ENCODE results near the gene PAOX.
"Not testable (repeated sequence)": the region's sequence is repeated elsewhere in the genome, so short reads cannot be mapped to it uniquely, and the experiment has no call there.

PAOX gene

GRCh38 chr10:133405844-133406527, 26.9 kb downstream of the PAOX start:
- no peak for DNase-seq (ENCODE audit: low read depth in 3 of 3)

GRCh38 chr10:133411523-133412380, 32.7 kb downstream of the PAOX start:
- DNase-seq (ENCODE audit: low read depth in 3 of 3): no peak

- no peak for DNase-seq (ENCODE audit: low read depth in 3 of 3)
Measured at GRCh38 chr10:133412381-133412711, 33.3 kb downstream of the PAOX start.

DNA sequence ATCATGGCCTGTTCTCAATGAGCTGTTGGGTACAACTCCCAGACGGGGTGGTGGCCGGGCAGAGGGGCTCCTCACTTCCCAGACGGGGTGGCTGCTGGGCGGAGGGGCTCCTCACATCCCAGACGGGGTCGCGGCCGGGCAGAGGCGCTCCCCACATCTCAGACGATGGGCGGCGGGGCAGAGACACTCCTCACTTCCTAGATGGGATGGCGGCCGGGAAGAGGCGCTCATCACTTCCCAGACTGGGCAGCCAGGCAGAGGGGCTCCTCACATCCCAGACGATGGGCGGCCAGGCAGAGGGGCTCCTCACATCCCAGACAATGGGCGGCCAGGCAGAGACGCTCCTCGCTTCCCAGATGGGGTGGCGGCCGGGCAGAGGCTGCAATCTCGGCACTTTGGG, 35.3 kb downstream of the PAOX start:
- DNase-seq (ENCODE audit: low read depth in 3 of 3): not testable (repeated sequence)

DNA sequence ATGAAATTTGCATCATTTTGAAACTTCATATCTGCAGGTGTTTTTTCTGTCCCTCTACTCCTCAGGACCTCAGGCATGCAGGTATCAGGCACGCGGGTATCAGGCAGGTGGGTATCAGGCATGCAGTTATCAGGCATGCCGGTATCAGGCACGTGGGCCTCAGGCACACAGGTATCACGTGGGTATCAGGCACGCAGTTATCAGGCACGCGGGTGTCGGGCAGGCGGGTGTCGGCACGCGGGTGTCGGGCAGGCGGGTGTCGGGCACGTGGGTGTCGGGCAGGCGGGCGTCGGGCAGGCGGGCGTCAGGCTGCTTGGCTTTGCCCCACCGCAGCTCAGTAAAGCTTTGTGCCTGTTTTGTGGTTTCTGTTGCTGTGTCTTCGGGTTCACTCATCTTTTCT, 36.7 kb downstream of the PAOX start:
- no peak for DNase-seq (ENCODE audit: low read depth in 3 of 3)

DNA sequence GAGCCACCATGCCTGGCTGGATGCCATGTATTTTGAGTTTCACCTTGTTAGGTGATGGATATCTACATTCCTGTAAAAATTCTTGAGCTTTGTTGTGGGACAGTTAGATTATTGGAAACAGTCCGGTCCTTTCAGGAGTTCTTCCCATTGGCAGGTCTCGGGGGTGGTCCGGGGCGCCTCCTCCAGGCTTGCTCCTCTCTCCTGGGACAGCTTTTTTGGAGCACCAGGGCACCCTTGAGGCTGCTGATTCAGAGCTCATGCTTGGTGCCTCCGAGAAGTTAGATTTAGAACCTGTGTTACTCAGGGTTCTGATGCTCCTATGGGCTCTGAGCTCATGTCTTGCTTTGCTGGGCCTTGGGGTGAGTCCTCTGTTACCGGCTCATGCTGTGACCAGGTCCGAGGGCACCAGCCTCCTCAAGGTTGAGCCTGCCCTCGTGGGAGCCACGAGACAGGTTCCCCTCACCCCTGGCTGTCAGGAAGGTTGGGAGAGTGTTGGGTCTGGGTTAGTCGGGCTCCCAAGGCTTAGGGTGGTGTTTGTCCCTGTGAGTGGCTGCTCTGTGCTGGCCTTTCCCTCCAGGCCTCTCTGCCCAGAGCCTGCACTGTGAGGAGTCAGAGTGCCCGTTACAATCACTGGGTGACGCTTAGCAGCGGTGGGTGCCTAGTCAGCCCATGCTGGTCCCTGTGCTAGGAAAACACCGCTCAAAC, 39.4 kb downstream of the PAOX start:
- no peak for DNase-seq (ENCODE audit: low read depth in 3 of 3)

DNA sequence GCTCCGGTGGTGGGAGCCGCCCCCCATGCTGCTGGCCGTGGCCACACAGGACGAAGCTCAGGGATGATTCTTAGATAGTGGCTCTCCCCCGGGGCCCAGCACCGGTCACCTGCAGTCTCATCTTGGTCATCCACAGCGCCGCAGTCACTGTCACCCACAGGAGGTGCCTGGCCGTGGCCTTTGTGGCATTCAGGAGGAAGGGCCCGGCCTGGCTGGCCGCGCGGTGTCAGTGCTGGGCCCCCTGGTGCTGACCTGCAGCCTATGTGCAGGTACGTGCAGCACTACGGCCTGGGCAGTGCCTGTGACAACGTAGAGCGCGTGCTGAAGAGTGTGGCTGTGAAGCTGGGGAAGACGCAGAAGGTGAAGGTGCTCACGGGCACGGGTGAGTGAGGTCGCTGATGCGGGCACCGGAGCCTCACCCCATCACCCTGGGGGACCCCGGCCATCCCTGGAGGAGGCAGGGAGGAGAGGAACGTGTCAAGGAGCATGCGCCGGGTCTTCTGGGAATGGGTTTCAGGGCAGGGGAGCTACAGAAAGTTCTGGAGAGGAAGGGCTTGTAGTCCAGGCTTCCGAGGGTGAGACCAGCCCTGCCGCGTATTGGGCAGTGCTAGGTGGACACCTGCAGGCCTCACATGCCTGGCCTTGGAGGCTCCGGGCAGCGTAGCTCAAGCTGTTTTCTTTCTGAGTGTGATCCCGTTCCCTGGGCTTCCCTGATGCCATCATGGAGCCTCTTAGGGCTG, 40.3 kb downstream of the PAOX start:
- DNase-seq (ENCODE audit: low read depth in 3 of 3): no peak

- no peak for DNase-seq (ENCODE audit: low read depth in 3 of 3)
Measured at GRCh38 chr10:133420028-133420427, 41.0 kb downstream of the PAOX start.

DNA sequence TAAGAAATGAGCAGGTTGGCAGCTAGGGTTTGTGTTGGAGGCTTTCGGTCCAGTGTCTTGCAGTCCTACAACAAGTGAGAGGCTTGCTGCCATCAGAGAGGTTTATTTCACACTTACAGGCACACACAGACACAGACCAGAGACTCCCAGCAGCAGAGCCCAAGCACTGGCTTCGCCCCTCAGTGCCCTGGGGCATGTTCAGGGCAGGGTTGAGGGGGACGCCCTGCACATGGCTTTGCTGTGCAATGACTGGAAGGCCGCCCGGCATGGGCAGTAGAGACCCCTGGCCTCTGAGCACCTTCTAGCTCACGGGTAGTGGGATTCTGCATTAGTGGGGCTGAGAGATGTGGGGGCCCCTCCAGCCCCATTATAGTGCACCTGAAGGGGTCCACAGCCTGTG, 41.5 kb downstream of the PAOX start:
- no peak for DNase-seq (ENCODE audit: low read depth in 3 of 3)

- DNase-seq (ENCODE audit: low read depth in 3 of 3): no peak
Measured at GRCh38 chr10:133421336-133422222, 42.5 kb downstream of the PAOX start.

GRCh38 chr10:133422223-133422806, 43.3 kb downstream of the PAOX start:
- no peak for DNase-seq (ENCODE audit: low read depth in 3 of 3)

- DNase-seq (ENCODE audit: low read depth in 3 of 3): no peak
Measured at GRCh38 chr10:133422807-133423771, 44.0 kb downstream of the PAOX start.

DNA sequence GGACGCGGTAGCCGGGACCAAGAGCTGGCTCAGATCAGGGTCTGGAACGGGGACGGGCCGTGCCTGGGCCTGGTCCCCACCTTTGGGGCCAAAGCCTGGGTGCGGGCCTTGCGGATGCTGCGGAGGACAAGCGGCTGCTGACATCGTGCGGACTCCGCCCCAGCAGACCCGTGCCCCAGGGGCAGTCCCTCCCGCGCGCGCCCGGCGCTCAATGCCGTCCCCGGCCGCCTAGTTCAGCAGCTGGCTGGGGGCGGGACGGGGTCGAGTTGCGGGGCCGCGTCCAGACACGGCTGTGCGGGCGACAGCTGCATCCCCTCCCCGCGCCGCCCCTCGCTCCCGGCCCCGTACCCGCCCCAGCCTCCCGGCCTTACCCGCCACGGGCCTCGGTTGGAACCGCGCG, 45.0 kb downstream of the PAOX start:
- not testable (repeated sequence) for DNase-seq (ENCODE audit: low read depth in 3 of 3)

GRCh38 chr10:133424601-133425000, 45.5 kb downstream of the PAOX start, which contains the start of gene SPRN:
SPRN (minus strand) TSS chr10:133424625; CDS start chr10:133423681, 944 bp downstream.
- DNase-seq (ENCODE audit: low read depth in 3 of 3): not testable (repeated sequence)

DNA sequence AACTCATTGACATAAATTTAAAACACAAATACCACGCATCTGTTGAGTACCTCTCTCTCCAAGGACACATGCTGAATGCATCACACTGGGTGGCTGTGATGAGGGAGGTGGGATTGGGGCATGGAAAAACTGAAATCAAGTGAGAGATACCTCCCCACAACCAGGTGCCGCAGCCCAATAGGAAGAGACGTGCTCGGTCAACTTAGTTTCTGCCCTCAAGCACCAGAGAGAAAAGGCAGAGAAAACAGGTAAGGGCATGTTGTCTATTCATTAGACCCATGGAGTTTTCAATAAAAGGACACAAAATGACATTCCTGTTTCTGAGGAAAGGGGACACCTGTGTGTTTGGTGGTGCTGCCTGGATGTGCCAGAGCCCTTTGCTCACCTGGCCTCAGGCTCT, 50.5 kb downstream of the PAOX start:
- not testable (repeated sequence) for DNase-seq (ENCODE audit: low read depth in 3 of 3)

DNA sequence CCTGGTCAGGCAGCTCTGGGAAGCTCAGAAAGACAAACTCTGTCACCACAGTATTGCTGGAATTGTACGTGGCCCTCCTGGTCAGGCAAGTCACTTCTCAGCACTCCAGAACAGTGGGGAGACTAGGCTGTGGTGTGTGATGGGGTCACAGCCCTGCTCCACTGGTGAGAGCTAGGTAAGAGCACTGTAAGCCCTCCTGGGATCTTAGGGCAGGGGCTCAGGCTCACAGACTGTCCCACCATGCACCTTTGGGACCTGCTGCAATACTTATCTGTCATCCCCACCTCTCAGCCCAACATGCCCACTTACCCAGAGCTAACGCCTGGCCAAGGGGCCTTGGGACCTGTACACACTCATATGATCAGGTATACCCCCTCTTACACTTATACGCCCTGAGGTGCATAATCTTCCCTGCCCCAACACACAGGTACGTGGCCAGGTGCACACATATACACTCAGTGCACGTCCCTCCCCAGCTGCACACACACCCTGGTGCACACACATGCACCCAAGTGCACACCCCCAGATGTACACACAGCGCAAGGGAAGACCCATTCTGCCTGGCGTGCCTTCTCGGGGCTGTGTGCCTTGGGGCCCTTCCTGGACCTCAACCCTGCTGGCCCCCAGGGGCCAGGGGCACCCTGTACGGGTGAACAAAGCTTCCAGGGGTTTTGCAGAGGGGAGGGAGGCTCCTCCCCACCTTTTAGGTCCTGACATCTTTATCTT, 53.0 kb downstream of the PAOX start:
- DNase-seq (ENCODE audit: low read depth in 3 of 3): not testable (repeated sequence)

DNA sequence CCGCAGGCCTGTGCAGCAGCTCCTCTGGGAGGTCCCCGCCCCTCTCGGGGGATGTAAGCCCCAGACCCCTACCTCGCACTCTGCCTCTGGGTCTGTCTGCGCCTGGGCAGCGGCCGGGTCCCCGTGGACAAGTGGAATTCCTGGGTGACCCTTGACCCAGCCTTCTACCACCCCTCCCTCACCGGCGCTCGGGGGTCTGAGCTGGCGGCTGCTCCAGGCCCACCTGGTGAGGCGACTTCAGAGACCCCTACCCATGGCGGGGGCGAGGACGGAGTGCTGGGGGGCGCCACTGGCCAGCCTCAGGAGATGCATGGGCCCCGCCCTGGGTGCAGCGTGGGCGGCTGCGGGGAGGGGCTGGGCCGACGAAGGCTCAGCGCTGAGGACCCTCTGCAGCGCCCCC, 53.7 kb downstream of the PAOX start:
- not testable (repeated sequence) for DNase-seq (ENCODE audit: low read depth in 3 of 3)

DNA sequence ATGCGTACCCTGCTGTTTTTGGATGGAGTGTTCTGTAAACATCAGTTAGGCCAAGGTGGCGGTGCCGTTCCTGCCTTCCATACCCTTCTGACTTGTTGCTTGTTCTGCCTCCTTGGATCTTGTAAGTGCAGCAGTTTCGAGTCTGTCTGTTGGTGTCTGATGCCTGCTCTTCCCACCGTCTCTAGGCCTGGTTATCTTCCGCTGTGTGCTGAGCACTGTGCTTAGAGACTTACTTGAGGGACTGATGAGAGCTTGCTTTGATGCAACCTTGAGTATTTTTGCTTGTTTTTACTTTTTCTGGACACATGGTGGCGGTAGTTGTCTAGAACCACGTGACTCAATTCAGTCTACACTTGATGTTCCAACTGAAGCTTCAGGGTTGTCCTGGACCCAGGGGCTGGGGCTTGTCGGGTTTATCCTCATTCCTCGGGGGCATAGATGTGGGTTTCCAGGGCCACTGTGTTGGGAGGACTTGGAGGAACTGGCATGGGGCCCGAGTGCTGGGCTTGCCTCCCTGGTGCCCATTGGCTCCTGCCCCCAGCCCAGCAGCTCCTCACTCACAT, 59.7 kb downstream of the PAOX start:
- no peak for DNase-seq (ENCODE audit: low read depth in 3 of 3)
